HTERT RPE-1 (cell line): Measurements from ENCODE around the gene KLHL3.

ENCODE experiments used
- in situ Hi-C: fragments of 300-500 bp; cut with MboI; formaldehyde crosslinking; loops from 4 replicates; pipeline ENCODE4 v1.14.3; 2020; ENCODE audit warnings: low sequenced_read_pairs

Gene KLHL3

DNA sequence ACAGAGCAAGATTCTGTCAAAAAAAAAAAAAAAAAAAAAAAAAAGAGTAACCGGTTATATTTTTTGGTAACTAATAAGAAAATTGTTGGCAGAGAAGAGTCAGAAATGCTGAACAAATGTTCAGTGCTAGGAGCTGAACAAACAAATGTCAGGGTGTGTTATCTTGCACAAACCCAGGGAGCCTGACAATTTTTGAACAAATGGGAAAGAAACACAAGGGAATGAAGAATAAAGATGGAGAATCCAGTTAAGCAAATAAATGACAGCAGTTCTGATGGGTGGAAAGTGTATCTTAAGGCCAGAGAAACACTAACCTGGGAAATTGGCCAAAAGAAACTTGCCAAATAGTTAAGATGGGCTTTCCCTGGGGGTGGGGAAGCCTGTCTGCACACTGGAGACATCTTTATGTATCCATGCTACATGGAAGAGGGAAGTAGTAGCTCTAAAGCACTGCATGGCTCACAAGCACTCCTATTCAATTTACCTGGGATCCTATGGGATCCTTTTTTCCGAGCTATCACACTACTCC, 23.7 kb downstream of the KLHL3 start:
- in situ Hi-C loops: no loop called here

GRCh38 chr5:137710086-137710485, 25.8 kb downstream of the KLHL3 start:
- in situ Hi-C loops: no loop called here

DNA sequence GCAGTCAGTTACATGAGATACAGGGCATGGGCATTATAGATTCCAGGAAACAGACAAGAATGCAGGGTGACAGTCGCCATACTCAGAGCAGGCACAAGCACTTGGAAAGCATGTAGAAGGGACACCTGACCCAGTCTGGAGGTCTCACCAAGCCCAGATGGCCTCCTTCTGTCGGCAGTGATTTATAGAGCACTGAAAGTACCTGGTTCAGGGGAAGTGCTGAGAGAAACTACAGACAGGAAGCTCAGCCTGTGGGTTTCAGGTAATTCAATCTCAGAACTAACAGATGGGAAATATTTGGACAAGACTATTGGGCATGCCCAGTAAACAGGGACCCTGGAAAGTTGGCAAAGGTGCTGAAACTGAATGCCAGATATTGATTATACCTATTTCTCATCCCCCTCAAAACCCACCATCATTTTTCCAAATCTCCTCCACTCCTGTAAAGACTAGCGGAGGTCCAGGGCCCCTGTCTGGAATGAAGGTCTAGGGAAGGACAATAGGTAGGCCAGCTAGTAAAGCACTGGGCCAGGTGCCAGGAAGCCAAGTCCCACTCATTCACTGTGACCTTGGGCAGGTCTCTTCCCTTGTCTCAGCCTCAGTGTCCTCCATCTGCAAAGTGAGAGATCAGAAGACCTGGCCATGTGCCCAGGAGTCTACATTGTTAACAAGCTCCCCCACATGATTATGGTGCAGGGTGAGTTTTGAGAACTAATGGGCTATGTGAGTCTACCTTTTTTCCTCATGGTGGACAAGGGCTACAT, 26.9 kb downstream of the KLHL3 start:
- in situ Hi-C loops: no loop called here

- in situ Hi-C loops: no loop called here
These were observed 27.8 kb downstream of the KLHL3 start for GRCh38 chr5:137708062-137708461.

GRCh38 chr5:137706841-137707240, 29.0 kb downstream of the KLHL3 start:
- in situ Hi-C loops: no loop called here

GRCh38 chr5:137705106-137705505, 30.8 kb downstream of the KLHL3 start:
- in situ Hi-C loops: no loop called here

DNA sequence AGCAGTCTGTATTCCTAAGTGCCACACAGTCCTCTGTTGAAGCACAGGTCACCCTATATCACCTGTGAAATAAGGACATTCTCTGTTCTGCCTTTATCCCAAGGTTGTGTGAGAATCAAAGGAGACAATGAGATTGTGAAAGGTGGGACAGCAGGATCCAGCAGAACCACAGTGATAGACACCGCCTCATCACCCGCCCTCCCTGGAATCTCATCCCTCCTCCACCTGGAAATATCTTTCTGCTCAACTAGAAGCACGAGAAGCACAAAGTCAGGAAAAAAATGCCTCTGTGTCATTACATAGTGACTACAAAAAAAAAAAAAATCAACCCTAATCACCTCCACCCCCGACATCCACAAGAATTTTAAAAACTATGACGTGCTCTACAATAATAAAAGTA, 32.3 kb downstream of the KLHL3 start:
- in situ Hi-C loops: no loop called here

- in situ Hi-C loops: no loop called here
These were observed 35.6 kb downstream of the KLHL3 start for GRCh38 chr5:137700282-137700680.

- in situ Hi-C loops: no loop called here
These were observed 36.3 kb downstream of the KLHL3 start for GRCh38 chr5:137699336-137700281.

DNA sequence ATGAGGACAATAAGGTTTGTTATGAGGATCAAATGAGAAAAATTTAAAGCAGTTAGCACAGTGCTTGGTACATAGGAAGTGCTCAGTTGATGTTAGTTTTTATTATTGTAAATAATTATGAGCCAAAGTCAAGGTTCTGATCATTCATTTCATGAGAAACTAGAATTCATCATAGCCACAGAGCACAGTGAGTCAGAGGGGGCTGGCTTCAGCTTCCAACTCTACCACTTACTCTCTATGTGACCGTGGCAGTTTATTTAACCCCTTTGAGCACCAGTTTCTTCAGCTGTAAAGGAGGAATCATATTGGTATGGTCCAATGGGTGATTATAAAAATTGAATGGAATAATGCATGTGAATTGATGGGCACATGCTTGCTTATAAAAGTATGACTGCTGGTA, 39.4 kb downstream of the KLHL3 start:
- in situ Hi-C loops: no loop called here

GRCh38 chr5:137695651-137696428, 40.0 kb downstream of the KLHL3 start:
- in situ Hi-C loops: no loop called here

- in situ Hi-C loops: no loop called here
These were observed 41.8 kb downstream of the KLHL3 start for GRCh38 chr5:137693951-137694721.

- in situ Hi-C loops: no loop called here
These were observed 42.5 kb downstream of the KLHL3 start for GRCh38 chr5:137693307-137693950.

DNA sequence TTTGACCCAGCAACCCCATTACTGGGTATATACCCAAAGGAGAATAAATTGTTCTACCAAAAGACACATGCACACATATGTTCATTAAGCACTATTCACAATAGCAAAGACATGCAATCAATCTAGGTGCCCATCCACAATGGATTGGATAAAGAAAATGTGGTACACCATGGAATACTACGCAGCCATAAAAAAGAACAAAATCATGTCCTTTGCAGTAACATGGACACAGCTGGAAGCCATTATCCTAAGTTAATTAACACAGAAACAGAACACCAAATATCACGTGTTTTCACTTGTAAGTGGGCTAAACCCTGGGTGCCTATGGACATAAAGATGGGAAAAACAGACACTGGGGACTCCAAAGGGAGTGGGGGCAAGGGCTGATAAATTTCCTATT, 46.6 kb downstream of the KLHL3 start:
- in situ Hi-C loops: no loop called here

- in situ Hi-C loops: no loop called here
These were observed 47.6 kb downstream of the KLHL3 start for GRCh38 chr5:137688210-137688840.

- in situ Hi-C loops: no loop called here
These were observed 51.1 kb downstream of the KLHL3 start for GRCh38 chr5:137684761-137685160.

DNA sequence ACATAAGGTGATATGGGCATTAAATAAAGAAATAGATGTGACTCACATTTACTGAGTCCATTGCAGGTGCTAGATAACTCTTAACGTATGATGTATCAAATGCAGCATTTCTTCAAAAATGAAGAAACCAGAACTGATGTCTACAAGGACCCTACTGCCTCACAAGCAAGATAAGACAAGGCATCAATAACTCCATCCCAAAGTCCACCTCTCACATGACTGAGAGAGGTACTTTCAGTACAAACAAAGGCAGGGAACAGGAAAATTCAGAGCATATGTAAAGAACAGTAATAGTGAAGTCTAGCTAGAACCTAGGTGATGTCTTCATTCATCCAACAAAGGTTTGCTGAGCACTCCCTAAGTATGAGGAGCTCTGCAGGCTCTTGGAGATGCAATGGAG, 54.7 kb downstream of the KLHL3 start:
- in situ Hi-C loops: no loop called here

DNA sequence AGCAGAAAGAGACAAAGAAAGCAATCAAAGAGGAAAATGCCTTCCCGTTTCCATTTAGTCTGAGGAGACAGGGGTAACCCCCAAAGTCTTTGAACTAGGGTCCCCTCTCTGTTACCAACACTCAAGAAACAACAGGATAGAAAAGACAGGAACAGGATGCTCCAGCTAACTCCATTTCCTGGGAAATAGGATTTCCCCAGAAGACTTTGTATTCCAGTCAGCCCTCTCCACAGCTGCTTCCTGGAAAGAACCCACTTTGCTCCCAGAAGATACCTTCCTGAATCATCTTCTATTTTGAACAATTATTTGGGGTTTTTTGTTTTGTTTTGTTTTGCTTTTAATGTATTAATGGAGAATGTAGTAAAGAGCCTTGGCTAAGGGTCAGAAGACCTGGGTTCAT, 56.0 kb downstream of the KLHL3 start:
- in situ Hi-C loops: no loop called here

DNA sequence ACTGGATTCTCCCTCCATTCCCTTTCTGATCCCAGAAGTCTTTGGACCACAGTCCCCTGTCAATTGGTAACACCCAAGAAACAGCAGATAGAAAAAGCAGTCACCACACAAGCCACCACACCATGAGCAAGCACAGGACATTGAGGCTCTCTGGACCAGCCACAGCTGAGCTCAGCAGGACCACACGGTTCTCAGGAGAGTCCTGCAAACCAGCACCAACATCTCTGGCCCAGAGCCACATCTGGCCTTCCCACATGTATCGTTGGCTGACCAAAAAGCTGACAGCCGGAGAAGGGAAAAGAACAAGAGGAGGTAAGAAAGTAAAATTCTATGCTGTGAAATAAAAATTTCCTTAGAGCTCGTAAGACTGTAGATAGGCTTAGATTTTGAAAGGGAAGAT, 56.7 kb downstream of the KLHL3 start:
- in situ Hi-C loops: no loop called here
